Stimulated activated CD4-positive, alpha-beta T cell treated with anti-CD3 and anti-CD28 coated beads, Interleukin-1b, Interleukin-23, amount 100 ng/mL, for 24 hours (primary cell): Measurements from ENCODE around the gene IFNA4.
A peak's percentile ranks its signal among the peaks of the same experiment; 100 is the strongest.
"Not testable (repeated sequence)": the region's sequence is repeated elsewhere in the genome, so short reads cannot be mapped to it uniquely, and the experiment has no call there.

ENCODE experiments used
- DNase-seq, 4 experiments: peaks; one replicate each; pipeline ENCODE4 v3.0.0-alpha.2; 2020; ENCODE audit warnings: low read depth in 4 of 4, low spot score in 1 of 4

The IFNA4 gene

DNA sequence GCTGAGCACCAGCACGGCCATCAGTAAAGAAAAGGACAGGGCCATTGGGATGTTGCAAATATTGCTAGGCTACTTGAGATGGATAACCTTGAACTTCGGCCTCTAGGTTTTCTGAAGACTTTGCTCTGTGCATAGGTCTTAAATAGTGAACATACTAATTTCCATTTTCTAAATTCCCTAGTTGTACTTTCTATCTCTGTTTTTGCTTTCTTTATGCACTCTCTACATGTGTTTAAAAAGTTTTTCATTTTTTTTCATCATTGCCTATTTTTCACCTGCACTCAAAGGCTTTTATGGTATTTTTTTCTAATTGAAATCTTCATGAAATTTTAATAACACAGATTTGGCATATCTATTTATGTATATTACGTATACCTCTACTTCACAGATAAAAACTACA is at the start of gene IFNA4:
TSS of gene IFNA4 (minus strand) at position 101 of the 400 bp plus-strand sequence. CDS start at position 45, 56 bp downstream.
- DNase-seq = not testable (repeated sequence)

DNA sequence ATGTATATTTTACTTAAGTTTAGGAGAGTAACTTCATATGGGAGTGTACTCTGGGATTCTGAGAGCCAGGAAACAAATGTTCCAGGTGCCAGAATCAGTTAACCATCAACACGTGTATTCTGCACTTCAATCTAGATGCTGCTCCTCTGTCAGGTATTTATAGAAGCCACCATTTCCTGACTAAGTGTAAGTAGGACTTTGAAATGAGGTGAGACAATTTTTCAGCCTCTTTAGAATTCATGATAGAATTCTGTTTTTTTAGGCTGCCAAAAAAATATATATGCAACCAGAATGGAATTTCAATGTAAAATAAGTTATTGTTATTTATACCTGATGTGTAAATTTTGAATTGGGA is 49.0 kb upstream of the IFNA4 start:
- not testable (repeated sequence) for DNase-seq

DNA sequence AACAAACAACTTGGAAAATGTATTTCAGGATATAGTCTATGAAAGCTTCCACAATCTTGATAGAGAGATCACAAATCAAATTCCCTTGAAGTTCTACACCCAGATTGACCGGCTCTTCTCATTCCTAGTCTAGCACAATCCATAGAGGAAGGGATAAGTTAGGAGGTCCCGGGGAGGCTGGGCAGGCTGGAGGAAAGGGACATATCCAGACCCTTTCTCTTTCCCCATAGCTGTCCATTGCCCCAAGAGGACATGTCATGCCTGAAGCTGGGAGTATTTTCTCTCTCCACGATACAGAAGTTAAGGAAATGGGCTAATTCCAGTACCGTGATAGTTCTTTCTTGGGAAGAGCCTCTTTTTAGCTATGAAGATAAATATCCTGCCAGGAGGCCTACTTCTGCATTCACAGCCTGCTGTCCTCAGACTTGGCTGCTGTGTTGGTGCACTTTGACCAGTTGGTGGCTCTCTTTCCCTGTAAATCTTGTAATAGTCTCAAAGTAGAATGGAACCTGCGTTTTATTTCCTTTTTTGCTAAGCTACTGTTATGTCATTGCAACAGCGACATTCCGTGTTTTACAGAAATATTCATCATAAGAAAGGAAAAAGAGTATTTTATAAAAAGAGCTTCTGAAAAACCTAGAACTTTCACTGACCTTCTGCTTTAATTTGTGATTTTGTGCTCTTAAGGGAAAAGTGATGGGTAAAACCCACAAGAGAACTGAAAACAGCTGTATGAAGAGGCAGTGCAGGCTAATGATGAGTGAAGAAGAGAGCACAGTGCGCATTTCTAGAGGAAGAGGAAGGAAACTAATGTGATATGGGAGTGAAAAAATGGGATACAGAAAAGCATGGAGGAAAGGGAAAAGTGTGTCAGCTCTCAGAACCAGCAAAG is 48.3 kb upstream of the IFNA4 start:
- not testable (repeated sequence) for DNase-seq

DNA sequence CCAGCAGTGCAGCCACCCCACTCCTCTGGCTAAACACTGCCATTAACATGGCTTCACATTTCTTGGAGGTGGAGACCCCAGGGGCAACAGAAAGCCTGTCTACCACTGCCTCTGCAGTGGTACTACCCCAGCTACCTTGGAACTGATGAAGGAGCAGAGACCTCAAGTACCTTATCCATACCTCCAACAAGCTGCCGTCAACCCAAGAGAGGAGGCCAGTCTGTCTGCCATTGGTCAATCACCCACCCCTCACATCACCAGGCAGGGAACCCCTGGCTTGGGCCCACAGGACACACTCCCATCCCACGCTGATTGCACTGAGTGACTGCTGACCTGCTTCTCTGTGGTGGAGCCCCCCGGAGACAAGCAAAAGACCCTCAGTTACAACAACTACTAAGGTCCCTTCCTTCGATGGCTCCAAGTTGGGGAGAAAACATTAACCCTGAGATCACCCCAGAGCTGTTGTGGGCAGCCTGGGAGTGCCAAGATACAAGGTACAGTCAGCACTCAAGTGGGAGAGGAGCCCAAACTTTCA is 46.8 kb upstream of the IFNA4 start:
- DNase-seq = no peak

DNA sequence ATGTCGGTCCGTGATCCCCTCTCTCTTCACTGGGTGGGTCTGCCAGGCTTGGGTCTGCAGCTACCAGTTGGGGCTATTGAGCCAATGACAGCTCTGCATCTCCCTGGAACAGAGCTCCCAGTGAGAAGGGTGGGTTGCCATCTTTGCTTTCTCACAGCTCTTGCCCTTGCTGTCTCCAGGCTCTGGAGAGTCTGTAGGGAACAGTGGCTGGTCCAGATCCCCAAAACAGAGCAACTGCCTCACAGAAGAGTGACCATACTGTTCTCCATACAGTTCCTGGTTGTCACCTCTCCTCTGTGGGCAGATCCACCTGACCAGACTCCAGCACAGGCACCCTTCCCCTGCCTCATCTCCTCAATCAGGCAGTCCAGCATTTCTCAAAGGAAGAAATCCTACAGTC is 45.9 kb upstream of the IFNA4 start:
- DNase-seq = no peak

DNA sequence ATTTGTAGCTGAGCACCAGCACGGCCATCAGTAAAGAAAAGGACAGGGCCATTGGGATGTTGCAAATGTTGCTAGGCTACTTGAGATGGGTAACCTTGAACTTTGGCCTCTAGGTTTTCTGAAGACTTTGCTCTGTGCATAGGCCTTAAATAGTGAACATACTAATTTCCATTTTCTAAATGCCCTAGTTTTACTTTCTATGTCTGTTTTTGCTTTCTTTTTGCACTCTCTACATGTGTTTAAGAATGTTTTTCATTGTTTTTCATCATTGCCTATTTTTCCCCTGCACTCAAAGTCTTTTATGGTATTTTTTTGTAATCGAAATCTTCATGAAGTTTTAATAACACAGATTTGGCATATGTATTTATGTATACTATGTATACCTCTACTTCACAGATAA is 40.7 kb upstream of the IFNA4 start, which contains the start of gene IFNA17:
TSS of gene IFNA17 (minus strand) at position 101 of the 400 bp plus-strand sequence. CDS start at position 52, 49 bp downstream.
- no peak for DNase-seq

DNA sequence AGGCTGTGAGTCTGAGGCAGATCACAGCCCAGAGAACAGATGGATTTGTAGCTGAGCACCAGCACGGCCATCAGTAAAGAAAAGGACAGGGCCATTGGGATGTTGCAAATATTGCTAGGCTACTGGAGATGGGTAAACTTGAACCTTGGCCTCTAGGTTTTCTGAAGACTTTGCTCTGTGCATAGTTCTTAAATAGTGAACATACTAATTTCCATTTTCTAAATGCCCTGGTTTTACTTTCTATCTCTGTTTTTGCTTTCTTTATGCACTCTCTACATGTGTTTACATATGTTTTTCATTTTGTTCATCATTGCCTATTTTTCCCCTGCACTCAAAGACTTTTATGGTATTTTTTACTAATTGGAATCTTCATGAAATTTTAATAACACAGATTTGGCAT is 29.8 kb upstream of the IFNA4 start, which contains the start of gene IFNA16:
TSS of gene IFNA16 (minus strand) at position 101 of the 400 bp plus-strand sequence. CDS start at position 95, 6 bp downstream.
- not testable (repeated sequence) for DNase-seq

DNA sequence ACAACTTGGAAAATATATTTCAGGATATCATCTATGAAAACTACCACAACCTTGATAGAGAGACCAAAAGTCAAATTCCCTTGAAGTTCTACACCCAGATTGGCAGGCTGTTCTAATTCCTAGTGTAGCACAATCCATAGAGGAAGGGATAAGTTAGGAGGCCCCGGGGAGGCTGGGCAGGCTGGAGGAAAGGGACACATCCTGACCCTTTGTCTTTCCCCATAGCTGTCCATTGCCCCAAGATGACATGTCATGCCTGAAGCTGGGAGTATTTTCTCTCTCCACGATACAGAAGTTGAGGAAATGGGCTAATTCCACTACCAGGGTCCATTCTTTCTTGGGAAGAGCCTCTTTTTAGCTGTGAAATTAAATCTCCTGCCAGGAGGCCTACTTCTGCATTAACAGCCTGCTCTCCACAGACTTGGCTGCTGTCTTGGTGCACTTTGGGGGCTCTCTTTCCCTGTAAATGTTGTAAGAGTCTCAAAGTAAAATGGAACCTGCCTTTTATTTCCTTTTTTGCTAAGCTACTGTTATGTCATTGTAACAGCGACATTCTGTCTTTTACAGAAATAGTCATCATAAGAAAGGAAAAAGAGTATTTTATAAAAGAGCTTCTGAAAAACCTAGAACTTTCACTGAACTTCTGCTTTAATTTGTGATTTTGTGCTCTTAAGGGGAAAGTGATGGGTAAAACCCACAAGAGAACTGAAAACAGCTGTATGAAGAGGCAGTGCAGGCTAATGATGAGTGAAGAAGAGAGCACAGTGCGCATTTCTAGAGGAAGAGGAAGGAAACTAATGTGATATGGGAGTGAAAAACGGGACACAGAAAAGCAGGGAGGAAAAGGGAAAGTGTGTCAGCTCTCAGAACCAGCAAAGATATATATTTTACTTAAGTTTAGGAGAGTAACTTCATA is 26.3 kb upstream of the IFNA4 start:
- DNase-seq = not testable (repeated sequence)

DNA sequence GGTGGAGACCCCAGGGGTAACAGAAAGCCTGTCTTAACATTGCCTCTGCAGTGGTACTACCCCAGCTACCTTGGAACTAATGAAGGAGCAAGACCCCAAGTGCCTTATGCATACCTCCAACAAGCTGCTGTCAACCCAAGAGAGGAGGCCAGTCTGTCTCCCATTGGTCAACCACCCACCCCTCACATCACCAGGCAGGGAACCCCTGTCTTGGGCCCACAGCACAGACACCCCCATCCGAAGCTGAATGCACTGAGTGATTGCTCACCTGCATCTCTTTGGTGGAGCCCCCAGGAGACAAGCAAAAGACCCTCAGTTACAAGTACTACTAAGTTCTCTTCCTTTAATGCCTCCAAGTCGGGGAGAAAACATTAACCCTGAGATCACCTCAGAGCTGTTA is 24.8 kb upstream of the IFNA4 start:
- not testable (repeated sequence) for DNase-seq

DNA sequence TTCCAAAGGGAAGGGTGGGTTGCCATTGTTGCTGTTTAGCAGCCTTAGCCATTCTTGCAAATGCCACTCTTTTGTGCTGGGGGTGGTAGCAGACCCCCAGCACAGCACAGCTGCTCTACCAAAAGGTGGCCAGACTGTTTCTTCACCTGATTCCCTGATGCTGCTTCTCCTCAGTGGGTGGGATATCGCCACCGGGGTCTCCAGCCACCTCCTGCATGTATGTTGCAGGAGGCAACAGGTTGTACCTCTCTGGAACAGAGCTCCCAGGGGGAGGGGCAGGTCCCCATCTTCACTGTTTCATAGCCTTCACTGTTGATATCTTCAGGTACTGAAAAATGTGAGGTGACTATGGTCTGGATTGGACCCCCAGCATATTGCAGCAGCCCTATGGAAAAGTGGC is 23.4 kb upstream of the IFNA4 start:
- DNase-seq = not testable (repeated sequence)

DNA sequence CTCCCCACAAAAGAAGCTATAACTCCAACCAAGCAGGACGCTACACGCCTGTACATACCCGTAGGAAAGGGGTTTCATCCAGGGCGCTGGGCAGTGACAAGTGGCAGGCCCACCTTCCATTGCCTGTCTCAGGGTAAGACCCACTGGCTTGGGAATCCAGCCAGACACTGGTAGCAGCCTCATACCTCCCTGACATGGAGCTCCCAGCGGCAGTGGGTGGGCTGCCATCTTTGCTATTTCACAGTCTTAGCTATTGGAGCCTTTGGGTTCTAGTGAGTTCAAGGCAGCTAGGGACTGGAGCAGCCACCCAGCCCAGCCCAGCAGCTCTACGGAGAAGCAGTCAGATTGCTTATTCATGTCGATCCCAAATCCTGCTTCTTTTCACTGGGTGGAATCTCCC is 22.9 kb upstream of the IFNA4 start:
- no peak for DNase-seq

DNA sequence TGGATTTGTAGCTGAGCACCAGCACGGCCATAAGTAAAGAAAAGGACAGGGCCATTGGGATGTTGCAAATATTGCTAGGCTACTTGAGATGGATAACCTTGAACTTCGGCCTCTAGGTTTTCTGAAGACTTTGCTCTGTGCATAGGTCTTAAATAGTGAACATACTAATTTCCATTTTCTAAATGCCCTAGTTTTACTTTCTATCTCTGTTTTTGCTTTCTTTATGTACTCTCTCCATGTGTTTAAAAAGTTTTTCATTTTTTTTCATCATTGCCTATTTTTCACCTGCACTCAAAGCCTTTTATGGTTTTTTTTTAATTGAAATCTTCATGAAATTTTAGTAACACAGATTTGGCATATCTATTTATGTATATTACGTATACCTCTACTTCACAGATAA is 19.7 kb upstream of the IFNA4 start, which contains the start of gene IFNA10:
TSS of gene IFNA10 (minus strand) at position 101 of the 400 bp plus-strand sequence. CDS start at position 55, 46 bp downstream.
- DNase-seq = not testable (repeated sequence)

DNA sequence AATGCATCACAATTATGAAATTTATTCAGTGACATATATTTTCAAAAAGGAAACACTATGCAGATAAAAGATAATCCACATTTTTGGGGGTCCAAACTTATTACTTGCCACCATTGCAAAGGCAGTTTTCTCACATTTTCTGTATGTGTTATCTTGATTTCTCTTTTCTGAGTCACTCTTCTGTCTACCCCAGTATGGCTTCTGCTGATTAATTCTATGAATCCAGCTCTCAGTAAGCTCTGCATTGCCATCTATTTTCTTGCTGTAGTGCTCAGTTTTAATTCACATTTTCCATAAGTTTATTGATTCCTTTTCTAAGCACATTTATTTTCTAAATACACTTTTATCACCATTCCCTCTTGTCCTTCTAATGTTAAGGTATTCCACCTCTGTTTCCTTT is 17.8 kb upstream of the IFNA4 start:
- no peak for DNase-seq

DNA sequence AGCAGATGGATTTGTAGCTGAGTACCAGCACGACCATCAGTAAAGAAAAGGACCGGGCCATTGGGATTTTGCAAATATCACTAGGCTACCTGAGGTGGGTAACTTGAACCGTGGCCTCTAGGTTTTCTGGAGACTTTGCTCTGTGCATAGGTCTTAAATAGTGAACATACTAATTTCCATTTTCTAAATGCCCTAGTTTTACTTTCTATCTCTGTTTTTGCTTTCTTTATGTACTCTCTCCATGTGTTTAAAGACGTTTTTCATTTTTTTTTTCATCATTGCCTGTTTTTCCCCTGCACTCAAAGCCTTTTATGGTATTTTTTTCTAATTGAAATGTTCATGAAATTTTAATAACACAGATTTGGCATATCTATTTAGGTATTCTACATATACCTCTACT is 14.7 kb upstream of the IFNA4 start, which contains the start of gene IFNA7:
TSS of gene IFNA7 (minus strand) at position 101 of the 400 bp plus-strand sequence. CDS start at position 61, 40 bp downstream.
- DNase-seq = not testable (repeated sequence)

DNA sequence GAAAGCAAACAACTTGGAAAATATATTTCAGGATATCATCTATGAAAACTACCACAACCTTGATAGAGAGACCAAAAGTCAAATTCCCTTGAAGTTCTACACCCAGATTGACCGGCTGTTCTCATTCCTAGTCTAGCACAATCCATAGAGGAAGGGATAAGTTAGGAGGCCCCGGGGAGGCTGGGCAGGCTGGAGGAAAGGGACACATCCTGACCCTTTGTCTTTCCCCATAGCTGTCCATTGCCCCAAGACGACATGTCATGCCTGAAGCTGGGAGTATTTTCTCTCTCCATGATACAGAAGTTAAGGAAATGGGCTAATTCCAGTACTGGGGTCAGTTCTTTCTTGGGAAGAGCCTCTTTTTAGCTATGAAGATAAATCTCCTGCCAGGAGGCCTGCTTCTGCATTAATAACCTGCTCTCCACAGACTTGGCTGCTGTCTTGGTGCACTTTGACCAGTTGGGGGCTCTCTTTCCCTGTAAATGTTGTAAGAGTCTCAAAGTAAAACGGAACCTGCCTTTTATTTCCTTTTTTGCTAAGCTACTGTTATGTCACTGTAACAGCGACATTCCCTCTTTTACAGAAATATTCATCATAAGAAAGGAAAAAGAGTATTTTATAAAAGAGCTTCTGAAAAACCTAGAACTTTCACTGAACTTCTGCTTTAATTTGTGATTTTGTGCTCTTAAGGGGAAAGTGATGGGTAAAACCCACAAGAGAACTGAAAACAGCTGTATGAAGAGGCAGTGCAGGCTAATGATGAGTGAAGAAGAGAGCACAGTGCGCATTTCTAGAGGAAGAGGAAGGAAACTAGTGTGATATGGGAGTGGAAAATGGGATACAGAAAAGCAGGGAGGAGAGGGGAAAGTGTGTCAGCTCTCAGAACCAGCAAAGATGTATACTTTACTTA is 7.7 kb upstream of the IFNA4 start:
- peak in 2 of 4 experiments; percentile 7 to 13 for DNase-seq

DNA sequence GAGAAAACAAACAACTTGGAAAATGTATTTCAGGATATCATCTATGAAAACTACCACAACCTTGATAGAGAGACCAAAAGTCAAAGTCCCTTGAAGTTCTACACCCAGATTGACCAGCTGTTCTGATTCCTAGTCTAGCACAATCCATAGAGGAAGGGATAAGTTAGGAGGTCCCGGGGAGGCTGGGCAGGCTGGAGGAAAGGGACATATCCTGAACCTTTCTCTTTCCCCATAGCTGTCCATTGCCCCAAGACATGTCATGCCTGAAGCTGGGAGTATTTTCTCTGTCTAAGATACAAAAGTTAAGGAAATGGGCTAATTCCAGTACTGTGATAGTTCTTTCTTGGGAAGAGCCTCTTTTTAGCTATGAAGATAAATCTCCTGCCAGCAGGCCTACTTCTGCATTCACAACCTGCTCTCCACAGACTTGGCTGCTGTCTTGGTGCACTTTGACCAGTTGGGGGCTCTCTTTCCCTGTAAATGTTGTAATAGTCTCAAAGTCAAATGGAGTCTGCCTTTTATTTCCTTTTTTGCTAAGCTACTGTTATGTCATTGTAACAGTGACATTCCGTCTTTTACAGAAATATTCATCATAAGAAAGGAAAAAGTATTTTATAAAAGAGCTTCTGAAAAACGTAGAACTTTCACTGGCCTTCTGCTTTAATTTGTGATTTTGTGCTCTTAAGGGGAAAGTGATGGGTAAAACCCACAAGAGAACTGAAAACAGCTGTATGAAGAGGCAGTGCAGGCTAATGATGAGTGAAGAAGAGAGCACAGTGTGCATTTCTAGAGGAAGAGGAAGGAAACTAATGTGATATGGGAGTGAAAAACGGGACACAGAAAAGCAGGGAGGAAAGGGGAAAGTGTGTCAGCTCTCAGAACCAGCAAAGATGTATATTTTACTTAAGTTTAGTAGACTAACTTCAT is 4.3 kb downstream of the IFNA4 start:
- DNase-seq = not testable (repeated sequence)

DNA sequence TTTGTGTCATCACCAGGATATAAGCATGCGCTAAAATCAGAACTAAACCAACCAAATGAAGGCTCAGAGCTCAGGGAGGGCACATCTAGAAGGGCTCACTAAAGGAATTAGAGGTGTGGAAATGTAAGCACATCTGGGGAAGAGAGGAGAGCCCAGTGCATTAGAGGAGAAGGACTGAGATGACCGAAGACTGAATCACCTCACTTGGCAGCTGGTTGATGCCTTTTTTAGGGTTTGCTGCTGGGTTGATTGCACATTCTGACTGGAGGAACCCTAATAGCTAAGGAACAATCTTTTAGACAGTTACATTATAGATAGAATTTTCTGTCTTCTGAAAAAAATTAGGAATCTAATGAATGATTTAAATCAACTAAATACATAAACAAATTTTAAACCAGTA is 12.7 kb downstream of the IFNA4 start:
- no peak for DNase-seq

DNA sequence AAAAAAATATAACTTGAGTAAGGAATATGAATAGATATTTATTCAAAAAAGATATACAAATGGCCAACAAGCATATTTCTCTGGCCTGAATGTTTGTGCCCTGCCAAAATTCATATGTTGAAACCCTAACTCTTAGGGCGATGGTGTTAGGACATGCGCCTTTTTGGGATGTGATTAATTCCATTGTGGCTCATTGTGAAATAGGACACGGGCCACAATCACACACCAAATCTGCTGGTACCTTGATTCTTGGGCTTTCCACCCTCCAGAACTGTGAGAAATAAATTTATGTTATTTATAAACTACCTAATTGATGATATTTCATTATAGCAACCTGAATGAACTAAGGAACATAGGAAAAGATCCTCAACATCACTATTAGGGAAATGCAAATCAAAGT is 15.2 kb downstream of the IFNA4 start:
- no peak for DNase-seq

DNA sequence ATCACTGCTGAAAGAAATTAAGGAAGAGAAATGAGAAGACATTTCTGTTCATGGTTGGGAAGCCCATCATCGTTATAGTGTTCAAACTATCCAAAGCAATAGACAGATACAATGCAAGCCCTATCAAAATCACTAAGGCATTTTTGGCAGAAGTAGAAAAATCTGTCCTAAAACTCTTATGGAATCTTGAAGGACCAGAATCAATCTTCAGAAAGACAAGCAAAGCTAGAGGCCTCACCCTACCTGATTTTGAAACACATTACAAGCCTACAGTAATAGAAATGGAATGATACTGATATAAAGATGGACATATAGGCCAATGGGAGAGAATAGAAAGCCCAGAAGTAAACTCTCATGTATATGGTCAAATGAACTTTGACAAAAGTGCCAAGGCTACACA is 16.0 kb downstream of the IFNA4 start:
- no peak for DNase-seq
